GM21423 (cell line): ENCODE measurements around the gene CEND1.

ENCODE experiments used
- ATAC-seq: cut with Tn5 transposase; IDR thresholded peaks from one replicate; pipeline ENCODE4 v1.9.1; 2021; ENCODE audit warnings: mild to moderate bottlenecking, moderate library complexity; ENCODE audit not compliant: unreplicated experiment

The CEND1 gene

GRCh38 chr11:789943-790342 lies at the start of gene CEND1:
Gene CEND1 (minus strand): TSS chr11:790090. CDS start chr11:788576, 1,514 bp downstream.
- no peak for ATAC-seq

DNA sequence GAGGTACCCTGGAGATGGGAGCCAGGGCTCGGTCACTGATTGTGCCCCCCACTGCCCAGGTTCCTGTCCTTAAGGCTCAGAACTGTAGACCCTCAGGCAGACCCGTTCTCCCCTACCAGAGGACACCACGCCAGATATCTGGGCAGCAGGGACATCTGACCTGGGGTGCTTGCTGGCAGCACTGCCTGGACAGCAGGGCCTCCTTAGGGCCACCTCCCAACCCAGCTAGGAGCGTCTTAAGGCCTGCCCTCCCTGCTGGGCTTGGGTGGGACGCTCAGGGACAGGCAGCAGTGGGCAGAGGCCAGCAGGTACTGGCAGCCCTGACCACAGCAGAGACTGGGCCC lies 49.4 kb upstream of the CEND1 start:
- no peak for ATAC-seq

GRCh38 chr11:838441-839279 lies 48.8 kb upstream of the CEND1 start:
- ATAC-seq, result no peak

GRCh38 chr11:837990-838307 lies 48.1 kb upstream of the CEND1 start:
- no peak for ATAC-seq

DNA sequence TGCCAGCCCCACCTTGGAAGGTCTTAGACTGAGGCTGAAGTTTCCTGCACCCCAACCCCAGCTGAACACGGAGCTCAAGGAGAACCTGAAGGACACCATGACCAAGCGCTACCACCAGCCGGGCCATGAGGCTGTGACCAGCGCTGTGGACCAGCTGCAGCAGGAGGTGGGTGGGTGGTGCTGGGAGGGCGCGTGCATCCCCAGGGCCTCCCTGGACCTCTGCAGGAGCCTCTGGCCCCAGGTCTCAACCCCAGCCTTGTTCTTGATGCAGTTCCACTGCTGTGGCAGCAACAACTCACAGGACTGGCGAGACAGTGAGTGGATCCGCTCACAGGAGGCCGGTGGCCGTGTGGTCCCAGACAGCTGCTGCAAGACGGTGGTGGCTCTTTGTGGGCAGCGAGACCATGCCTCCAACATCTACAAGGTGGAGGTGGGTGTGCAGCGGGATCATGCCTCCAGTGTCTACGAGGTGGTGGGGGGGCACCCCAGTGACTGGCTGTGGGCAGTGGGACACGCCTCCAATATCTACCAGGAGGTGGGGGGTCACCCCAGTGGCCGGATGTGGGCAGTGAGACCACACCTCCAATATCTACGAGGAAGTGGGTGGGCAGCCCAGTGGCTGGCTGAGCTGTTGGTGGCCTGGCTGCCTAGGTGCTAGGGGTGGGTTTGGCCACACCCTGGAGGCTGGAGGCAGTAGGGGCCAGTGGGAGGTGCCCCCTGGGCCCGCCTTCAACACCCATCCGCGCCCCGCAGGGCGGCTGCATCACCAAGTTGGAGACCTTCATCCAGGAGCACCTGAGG lies 47.5 kb upstream of the CEND1 start:
- no peak for ATAC-seq

GRCh38 chr11:836700-837099 lies 46.8 kb upstream of the CEND1 start:
- no peak for ATAC-seq

DNA sequence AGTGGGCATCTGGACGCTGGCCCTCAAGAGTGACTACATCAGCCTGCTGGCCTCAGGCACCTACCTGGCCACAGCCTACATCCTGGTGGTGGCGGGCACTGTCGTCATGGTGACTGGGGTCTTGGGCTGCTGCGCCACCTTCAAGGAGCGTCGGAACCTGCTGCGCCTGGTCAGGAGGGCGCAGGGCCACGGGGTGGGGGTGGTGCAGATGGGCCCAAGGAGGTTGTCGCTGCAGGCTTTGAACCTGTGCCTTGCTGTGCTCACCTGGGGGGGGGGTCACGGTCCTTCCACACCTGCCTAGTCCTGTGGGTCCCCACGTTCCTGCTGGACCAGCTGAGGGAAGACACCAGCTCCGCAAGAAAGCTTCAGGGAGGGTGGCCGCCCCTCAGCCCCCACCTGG lies 46.4 kb upstream of the CEND1 start:
- ATAC-seq, result no peak

DNA sequence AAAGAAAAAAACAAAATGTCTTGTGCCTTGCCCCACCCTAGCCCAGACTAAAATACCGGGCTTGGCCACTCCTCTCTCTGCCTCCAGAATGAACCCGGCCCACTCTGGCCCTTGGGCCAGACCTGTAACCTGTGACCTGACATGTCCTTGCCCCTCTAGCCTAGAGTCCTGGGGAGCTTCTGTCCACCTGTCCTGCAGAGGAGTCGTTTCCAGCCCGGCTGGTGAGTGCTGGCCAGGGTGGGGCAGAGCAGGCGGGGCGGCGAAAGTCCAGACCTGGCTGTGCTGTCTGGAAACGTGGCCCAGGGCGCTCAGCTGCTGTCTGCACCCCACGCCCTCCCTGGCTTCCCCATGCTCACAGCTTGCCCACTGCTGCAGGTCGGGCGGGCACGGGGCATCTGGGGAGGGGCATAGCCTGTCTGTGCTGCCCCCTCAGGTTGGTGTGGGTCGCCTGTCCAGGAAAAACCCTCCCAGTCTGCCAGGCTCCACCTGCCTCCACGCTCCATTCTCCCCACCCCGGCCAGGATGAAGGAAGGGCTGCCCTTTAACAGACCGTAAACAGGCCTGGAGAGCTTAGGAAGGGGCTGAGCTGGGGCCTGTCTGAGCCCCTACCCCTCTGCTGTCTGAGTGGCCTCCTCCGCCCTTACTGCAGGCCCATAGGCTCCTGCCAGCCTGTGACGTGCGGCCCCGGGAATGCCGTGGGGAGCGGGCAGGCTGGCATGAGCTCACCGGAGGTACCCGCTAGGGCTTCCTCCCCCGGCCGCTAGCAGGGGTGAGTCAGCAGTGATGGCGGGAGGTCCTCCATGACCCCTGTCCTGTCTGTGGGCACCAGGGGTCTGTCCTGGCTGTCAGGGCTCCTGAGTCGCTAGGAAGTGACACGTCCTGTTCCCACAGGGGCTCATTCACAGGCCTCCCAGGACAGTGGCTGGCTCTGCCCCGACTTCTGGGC lies 44.8 kb upstream of the CEND1 start:
- ATAC-seq, result no peak

DNA sequence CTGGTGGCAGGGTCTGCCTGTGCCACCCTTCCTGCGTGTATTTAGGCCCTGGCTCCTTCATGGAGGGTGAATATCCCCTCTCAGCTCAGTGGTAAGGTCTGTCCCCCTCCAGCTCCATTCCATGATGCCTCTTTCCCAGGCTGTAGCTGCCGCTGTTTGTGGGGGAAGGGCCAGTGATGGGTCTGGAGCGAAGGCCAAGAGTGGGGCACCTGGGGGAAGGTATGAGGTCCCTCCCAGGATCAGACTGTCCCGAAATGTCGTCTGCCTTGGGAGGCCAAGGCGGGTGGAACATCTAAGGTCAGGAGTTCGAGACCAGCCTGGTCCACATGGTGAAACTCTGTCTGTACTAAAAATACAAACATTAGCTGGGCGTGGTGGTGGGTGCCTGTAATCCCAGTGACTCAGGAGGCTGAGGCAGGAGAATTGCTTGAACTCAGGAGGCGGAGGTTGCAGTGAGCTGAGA lies 44.0 kb upstream of the CEND1 start:
- no peak for ATAC-seq

DNA sequence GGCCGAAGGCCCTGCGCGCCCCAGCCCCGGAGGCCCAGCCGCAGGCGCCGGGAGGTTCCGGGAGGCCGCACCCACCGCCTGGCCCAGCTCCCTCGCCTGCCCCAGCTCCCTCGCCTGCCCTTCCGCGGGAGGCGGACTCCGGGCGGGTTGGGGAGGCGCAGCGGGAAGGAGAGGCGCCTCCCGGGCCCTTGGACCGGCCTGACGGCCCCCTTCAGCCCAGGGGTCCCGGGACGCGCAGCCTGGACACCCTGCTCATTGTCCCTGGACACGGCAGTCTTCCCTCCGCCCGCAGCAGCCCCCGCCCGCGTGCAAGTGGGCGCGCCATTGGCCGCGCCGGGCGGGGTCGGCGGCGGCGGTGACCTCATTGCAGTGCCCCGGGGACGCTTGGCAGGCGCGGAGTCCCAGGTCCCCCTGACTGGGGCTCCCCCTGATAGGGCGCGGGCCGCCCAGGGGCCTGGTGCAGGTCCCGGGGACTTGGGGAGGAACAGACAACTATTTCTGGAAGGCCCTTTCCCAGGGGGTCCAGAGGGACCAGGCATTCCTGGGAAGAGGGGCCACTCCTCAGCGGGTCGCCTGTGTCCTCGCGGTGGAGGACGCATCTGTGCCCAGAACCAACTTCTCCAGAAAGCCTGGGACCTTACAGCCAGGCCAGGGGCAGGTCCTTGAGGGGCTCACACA lies 43.4 kb upstream of the CEND1 start:
- no peak for ATAC-seq

DNA sequence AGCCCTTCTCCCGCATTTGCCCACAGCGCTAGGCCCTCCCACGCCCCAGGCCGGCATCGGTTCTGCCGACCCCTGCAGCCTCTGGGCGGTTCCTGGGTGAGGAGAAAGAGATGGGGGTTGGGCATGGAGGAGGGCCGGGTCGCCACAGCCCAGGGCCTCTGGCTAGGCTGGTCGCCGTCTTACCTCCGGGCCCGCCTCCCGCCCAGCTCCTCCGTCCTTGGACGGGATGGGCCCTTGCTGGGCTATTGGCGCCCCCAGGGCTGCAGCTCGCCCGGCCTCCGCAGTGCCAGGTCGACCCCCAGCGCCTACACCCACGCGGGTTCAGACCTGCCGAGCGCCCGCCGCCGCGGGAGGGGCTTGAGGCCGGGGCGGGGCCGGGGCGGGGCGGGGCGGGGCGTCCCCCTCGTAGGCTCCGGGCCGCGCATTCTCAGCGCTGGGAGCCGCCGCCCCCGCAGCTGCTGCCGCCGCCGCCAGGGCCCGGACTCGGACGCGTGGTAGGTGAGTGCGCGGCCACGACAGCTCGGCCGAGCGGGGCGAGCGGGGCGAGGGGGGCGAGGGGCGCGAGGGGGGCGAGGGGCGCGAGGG lies 42.7 kb upstream of the CEND1 start, which contains the start of gene CD151:
TSS of gene CD151 (plus strand) at position 424 of the 585 bp plus-strand sequence. CDS start 3,118 bp downstream, outside the sequence.
- ATAC-seq, result no peak

GRCh38 chr11:831961-832528 lies 42.2 kb upstream of the CEND1 start:
- ATAC-seq, result no peak

DNA sequence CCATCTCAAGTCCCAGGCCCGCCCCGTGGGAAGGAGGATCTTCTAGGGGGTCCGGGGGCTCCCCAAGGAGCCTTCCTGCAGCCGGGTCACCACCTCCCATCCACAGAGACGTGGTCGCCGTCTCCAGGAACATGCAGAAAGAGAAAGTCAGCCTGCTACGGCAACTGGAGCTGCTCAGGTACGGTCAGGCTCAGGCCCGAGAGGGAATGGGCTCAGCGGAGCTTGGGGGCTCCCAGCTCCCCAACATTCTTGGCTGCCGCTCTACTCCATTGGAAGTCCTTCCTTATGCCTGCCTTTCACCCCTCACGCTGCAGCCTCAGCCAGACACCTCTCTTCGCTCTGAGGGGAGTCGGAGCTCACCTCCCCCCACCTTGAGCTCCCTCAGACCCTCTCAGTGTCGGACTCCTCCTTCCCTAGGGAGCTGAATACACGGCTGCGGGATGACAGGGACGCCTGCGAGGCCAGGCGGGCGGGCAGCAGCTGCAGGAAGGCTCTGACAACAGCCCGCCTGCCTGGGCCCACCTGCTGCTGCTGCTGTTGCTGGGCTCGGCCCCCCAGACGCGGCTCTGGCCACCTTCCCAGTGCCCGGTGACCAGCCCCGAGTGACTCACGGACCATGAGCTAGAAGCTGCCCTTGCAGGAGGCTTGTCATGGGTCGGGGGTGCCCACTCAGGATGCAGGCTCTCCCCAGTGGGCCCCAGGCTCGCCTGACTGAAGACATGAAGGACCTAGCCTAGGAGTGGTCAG lies 41.4 kb upstream of the CEND1 start:
- no peak for ATAC-seq

GRCh38 chr11:830295-831117 lies 40.6 kb upstream of the CEND1 start:
- ATAC-seq, result no peak

DNA sequence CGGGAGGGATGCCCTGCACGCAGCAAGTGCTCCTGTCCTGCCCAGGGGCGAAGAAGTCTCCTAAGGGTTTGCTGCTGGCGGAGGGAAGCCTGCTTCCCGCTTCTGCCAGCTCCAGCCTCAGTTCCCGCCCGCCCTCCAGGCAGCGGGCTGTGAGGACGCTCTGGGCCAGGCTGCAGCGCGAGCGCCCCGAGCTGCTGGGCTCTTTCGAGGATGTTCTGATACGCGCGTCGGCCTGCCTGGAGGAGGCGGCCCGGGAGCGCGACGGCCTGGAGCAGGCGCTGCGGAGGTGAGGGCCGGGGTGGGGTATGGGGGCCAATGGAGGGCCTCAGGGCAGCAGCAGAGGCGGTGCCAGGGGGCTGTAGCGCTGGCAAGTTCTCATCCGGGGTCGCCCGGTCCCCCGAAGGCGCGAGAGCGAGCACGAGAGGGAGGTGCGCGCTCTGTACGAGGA lies 40.0 kb upstream of the CEND1 start:
- no peak for ATAC-seq

- no peak for ATAC-seq
These were observed 39.4 kb upstream of the CEND1 start for GRCh38 chr11:829176-829846.

DNA sequence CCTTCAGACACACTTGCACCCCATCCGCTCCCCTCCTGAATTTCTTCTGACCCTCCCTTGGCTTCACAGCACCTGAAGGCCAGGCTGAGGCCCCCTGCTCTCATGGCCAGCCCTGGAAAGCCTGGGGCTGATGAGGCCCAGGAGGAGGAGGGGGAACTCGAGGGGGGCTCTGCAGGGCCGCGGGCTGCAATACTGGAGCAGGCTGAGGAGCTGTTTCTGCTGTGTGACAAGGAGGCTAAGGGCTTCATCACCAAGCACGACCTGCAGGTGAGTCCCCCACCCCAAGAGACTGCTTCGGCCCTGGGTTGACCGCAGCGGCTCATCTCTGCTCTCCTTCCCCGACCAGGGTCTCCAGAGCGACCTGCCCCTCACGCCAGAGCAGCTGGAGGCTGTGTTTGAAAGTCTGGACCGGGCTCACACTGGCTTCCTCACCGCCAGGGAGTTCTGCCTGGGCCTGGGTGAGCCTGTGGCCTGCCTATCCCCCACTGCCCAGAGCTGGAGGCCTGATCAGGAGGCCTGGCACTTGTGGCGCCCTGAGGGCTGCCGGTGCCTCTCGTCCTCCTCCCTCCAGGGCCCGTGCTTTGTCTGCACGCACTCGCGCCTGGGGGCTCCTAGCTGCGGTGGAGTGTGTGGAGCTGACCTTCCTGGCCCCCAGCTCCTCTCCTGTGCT lies 38.8 kb upstream of the CEND1 start:
- no peak for ATAC-seq
